CD14-positive monocyte (primary cell): ENCODE data around the gene PSORS1C1. TPM values are rescaled to one million over a fixed set of nuclear protein-coding genes. Genes with fewer than 3 reads are reported as not detected.

Source experiments
- DNase-seq, 3 donors: peaks; one replicate each; pipeline ENCODE4 v3.0.0-alpha.2; 2011 to 2022
- H2AFZ ChIP-seq: 2 replicates; pipeline ENCODE4 v1.6.0; 2012; ENCODE audit warnings: mild to moderate bottlenecking, low read depth, low read length, inconsistent platforms; ENCODE audit not compliant: insufficient read depth, poor library complexity, severe bottlenecking
- H3K27ac ChIP-seq, 2 donors: 1 replicate in 1 of 2; 2 replicates in 1 of 2; pipeline ENCODE4 v1.5.1; 2012 to 2013; ENCODE audit warnings: low read length in 2 of 2, control low read depth in 1 of 2, inconsistent platforms in 1 of 2, low read depth in 1 of 2, mild to moderate bottlenecking in 1 of 2
- H3K27me3 ChIP-seq, 2 donors: one replicate each; pipeline versions ENCODE4 v1.6.0 to v1.6.1; 2011 to 2013; ENCODE audit warnings: low read length in 2 of 2; ENCODE audit not compliant: control insufficient read depth in 2 of 2, insufficient read depth in 2 of 2
- H3K36me3 ChIP-seq, 2 donors: replicated peaks in 1 of 2; 1 replicate in 1 of 2; 2 replicates in 1 of 2; pipeline versions ENCODE4 v1.5.1 to v1.6.1; 2012 to 2013; ENCODE audit warnings: low read length in 2 of 2, control low read depth in 1 of 2, inconsistent platforms in 1 of 2, mild to moderate bottlenecking in 1 of 2; ENCODE audit not compliant: insufficient read depth in 2 of 2, control insufficient read depth in 1 of 2
- H3K4me1 ChIP-seq, 2 donors: 1 replicate in 1 of 2; 2 replicates in 1 of 2; pipeline versions ENCODE4 v1.5.1 to v1.6.1; 2012 to 2013; ENCODE audit warnings: low read length in 2 of 2, control low read depth in 1 of 2, inconsistent platforms in 1 of 2, mild to moderate bottlenecking in 1 of 2, moderate library complexity in 1 of 2; ENCODE audit not compliant: insufficient read depth in 2 of 2, control insufficient read depth in 1 of 2
- H3K4me2 ChIP-seq: replicated peaks from 2 replicates; pipeline ENCODE3; 2012; ENCODE audit warnings: low read length, moderate library complexity, mild to moderate bottlenecking; ENCODE audit not compliant: poor library complexity, severe bottlenecking; ENCODE audit errors: extremely low read depth
- H3K4me3 ChIP-seq, 3 experiments: fragments of 200-600 bp in 1 of 3; sonication (generic) in 1 of 3; replicated peaks in 1 of 3; 1 replicate in 2 of 3; 2 replicates in 1 of 3; pipeline ENCODE4 v1.5.1; 2011 to 2013; ENCODE audit warnings: low read length in 3 of 3, mild to moderate bottlenecking in 3 of 3, control low read depth in 2 of 3, low read depth in 2 of 3, inconsistent platforms in 1 of 3, moderate library complexity in 1 of 3
- H3K79me2 ChIP-seq: 2 replicates; pipeline ENCODE4 v1.6.0; 2012; ENCODE audit warnings: mild to moderate bottlenecking, control low read depth, inconsistent platforms, low read length, moderate library complexity; ENCODE audit not compliant: insufficient read depth
- H3K9ac ChIP-seq: 2 replicates; pipeline ENCODE4 v1.6.0; 2017; ENCODE audit warnings: low read length, mild to moderate bottlenecking; ENCODE audit not compliant: insufficient read depth, poor library complexity, severe bottlenecking
- H3K9me3 ChIP-seq, 2 donors: replicated peaks in 1 of 2; 1 replicate in 1 of 2; 2 replicates in 1 of 2; pipeline versions ENCODE4 v1.5.1 to v1.6.1; 2012 to 2013; ENCODE audit warnings: low read length in 2 of 2, control low read depth in 1 of 2; ENCODE audit not compliant: control insufficient read depth in 1 of 2, insufficient read depth in 1 of 2
- H4K20me1 ChIP-seq: 2 replicates; pipeline ENCODE4 v1.6.0; 2012; ENCODE audit warnings: mild to moderate bottlenecking, low read length, control low read depth, moderate library complexity; ENCODE audit not compliant: insufficient read depth
- H3K27ac Mint-ChIP-seq, 7 donors: one replicate each; pipeline ENCODE4 v1.8.0; 2020; ENCODE audit warnings: mild to moderate bottlenecking in 7 of 7, mixed read lengths in 7 of 7, moderate library complexity in 6 of 7, inconsistent platforms in 2 of 7
- H3K27me3 Mint-ChIP-seq, 3 donors: one replicate each; pipeline ENCODE4 v1.8.0; 2021 to 2022; ENCODE audit warnings: low read depth in 3 of 3, mild to moderate bottlenecking in 3 of 3, mixed read lengths in 3 of 3, moderate library complexity in 3 of 3, inconsistent platforms in 1 of 3
- H3K36me3 Mint-ChIP-seq, 2 donors: one replicate each; pipeline ENCODE4 v1.8.0; 2020; ENCODE audit warnings: mixed read lengths in 2 of 2, inconsistent platforms in 1 of 2, mild to moderate bottlenecking in 1 of 2
- H3K4me1 Mint-ChIP-seq: one replicate; pipeline ENCODE4 v1.8.0; 2020; ENCODE audit warnings: mild to moderate bottlenecking, mixed read lengths
- H3K4me3 Mint-ChIP-seq, 2 donors: one replicate each; pipeline ENCODE4 v1.8.0; 2020; ENCODE audit warnings: mild to moderate bottlenecking in 2 of 2, mixed read lengths in 2 of 2, moderate library complexity in 1 of 2
- H3K9me3 Mint-ChIP-seq, 7 donors: one replicate each; pipeline ENCODE4 v1.8.0; 2020 to 2022; ENCODE audit warnings: mixed read lengths in 7 of 7, mild to moderate bottlenecking in 6 of 7, moderate library complexity in 6 of 7, inconsistent platforms in 2 of 7
- WGBS: methylation state at CpG from one replicate; pipeline ENCODE4 v1.1.5; 2013; ENCODE audit warnings: missing lambda C conversion rate; ENCODE audit not compliant: insufficient coverage; 5-methylcytosine and 5-hydroxymethylcytosine counted together
- intact Hi-C, 2 donors: fragments of 100-400 bp; cut with micrococcal nuclease; formaldehyde crosslinking; loops; one replicate each; pipeline versions ENCODE4 v1.15.0 to v1.15.1; 2023
- polyA plus RNA-seq, 3 donors: library from polyadenylated mRNA; depleted of rRNA in 1 of 3; unstranded in 2 of 3; stranded (reverse) in 1 of 3; fragments of 300-500 nt in 2 of 3; fragments of >200 nt in 1 of 3; fragmentation: Illumina TruSeq in 2 of 3; gene quantifications; 1 replicate in 2 of 3; 2 replicates in 1 of 3; pipeline ENCODE4 v1.2.3, GENCODE V29; 2012 to 2021
- TF ChIP-seq, protein P1 (sequence below): fragments of 200-600 bp; IDR thresholded peaks from one replicate; pipeline ENCODE4 v1.8.0; 2022; ENCODE audit warnings: antibody characterized with exemption, mild to moderate bottlenecking

Gene PSORS1C1
- polyA plus RNA-seq, 3 donors, result not detected

DNA sequence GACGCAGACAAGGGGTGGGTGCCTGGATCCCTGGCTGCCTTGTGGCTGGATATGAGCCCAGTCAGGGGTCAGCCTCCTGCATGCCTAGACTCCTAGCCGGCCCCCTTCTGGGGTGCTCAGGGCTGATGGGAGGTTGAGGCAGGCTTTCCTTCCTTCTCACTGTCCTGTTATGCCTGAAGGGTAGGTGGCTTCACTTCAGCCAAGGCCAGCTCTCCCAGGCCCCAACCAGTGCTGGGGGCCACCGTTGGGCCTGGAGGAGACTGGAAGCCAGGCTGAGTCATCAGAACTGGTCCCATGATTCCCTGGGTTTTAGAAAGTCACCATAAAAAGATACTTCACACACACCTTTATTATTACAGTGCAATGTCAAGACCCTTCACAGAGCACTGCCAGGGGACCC lies 58.8 kb downstream of the PSORS1C1 start:
- TF ChIP-seq, protein P1, sequence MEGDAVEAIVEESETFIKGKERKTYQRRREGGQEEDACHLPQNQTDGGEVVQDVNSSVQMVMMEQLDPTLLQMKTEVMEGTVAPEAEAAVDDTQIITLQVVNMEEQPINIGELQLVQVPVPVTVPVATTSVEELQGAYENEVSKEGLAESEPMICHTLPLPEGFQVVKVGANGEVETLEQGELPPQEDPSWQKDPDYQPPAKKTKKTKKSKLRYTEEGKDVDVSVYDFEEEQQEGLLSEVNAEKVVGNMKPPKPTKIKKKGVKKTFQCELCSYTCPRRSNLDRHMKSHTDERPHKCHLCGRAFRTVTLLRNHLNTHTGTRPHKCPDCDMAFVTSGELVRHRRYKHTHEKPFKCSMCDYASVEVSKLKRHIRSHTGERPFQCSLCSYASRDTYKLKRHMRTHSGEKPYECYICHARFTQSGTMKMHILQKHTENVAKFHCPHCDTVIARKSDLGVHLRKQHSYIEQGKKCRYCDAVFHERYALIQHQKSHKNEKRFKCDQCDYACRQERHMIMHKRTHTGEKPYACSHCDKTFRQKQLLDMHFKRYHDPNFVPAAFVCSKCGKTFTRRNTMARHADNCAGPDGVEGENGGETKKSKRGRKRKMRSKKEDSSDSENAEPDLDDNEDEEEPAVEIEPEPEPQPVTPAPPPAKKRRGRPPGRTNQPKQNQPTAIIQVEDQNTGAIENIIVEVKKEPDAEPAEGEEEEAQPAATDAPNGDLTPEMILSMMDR, result no peak
- Mint-ChIP-seq H3K27me3 (no peaks in the 10 kb centered on the region), H3K9me3 (no peaks in the 10 kb centered on the region), H3K4me1 (no peaks in the 10 kb centered on the region), H3K27ac (no peak overlapping the region), H3K4me3 (no peak overlapping the region), H3K36me3 (no peaks in the 10 kb centered on the region)
- 100% methylated on average over 2 of the region's 3 CpGs for WGBS
- H3K79me2 ChIP-seq, result no peaks in the 10 kb centered on the region
- no peak overlapping the region for H2AFZ ChIP-seq
- no peak overlapping the region for H3K27ac ChIP-seq
- H3K9me3 ChIP-seq, result no peaks in the 10 kb centered on the region
- H3K4me2 ChIP-seq, result no peak overlapping the region
- H3K9ac ChIP-seq, result no peak overlapping the region
- no peak for DNase-seq
- no peak overlapping the region for H3K4me3 ChIP-seq
- H4K20me1 ChIP-seq, result no peaks in the 10 kb centered on the region
- H3K4me1 ChIP-seq, result no peaks in the 10 kb centered on the region
- intact Hi-C loops, result no loop called here
- no peaks in the 10 kb centered on the region for H3K27me3 ChIP-seq
- H3K36me3 ChIP-seq, result no peaks in the 10 kb centered on the region

DNA sequence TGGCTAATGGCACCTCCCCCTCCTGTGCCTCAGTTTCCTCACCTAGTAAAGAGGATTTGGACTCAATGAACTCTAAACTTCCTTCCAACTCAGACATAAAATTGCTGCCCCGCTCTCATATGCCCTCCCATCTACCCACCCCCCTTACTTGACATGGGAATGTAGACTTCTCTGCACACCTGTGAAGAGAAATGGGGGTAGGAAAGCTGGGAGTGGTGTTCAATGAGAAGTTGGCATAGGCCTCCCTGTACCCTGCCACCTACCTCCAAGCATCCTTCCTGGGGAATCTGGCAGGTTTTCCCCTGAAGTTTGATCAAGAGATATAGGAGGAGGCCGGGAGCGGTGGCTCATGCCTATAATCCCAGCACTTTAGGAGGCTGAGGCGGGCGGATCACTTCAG lies 59.8 kb downstream of the PSORS1C1 start:
- no peak overlapping the region for H3K27ac Mint-ChIP-seq
- intact Hi-C loops, result no loop called here
- no peak overlapping the region for H3K4me3 ChIP-seq
- H3K4me3 Mint-ChIP-seq, result no peak overlapping the region
- no peak overlapping the region for H3K9ac ChIP-seq
- H3K4me1 ChIP-seq, result no peaks in the 10 kb centered on the region
- peaks cover 8% of the 10 kb centered on the region for H3K4me1 Mint-ChIP-seq
- H3K27me3 ChIP-seq, result no peaks in the 10 kb centered on the region
- H3K36me3 Mint-ChIP-seq, result no peaks in the 10 kb centered on the region
- no peak for DNase-seq
- H3K27me3 Mint-ChIP-seq, result peaks cover 0 to 2% (median 1%) of the 10 kb centered on the region in 3 donors
- no peak overlapping the region for H3K27ac ChIP-seq
- H3K9me3 ChIP-seq, result no peaks in the 10 kb centered on the region
- H3K79me2 ChIP-seq, result no peaks in the 10 kb centered on the region
- TF ChIP-seq, protein P1, result no peak
- H3K4me2 ChIP-seq, result no peak overlapping the region
- WGBS, result no CpG with 5 or more reads among the region's 5 CpGs
- H4K20me1 ChIP-seq, result no peaks in the 10 kb centered on the region
- H3K9me3 Mint-ChIP-seq, result no peaks in the 10 kb centered on the region
- no peaks in the 10 kb centered on the region for H3K36me3 ChIP-seq
- H2AFZ ChIP-seq, result no peak overlapping the region
